ENCODE data around the gene SRC. TPM values are rescaled to one million over a fixed set of nuclear protein-coding genes. Genes with fewer than 3 reads are reported as not detected.

The SRC gene
- total RNA-seq, 1 donor from 2014 or later, result 6.4 TPM

- no peaks in the 10 kb centered on the region for H3K36me3 Mint-ChIP-seq (ENCODE audit: low read depth)
These were observed 67.0 kb downstream of the SRC start for GRCh38 chr20:37413023-37413334.

GRCh38 chr20:37413379-37413778 is 67.4 kb downstream of the SRC start:
- no peak for DNase-seq (ENCODE audit: low spot score)
- intact Hi-C loops (cut with micrococcal nuclease), result no loop called here
- Mint-ChIP-seq H3K4me1 (ENCODE audit: low read depth) (no peaks in the 10 kb centered on the region), H3K27me3 (ENCODE audit: insufficient read depth) (peaks cover 7% of the 10 kb centered on the region), H3K9me3 (no peaks in the 10 kb centered on the region), H3K4me3 (no peak overlapping the region), H3K27ac (no peak overlapping the region), H3K36me3 (ENCODE audit: low read depth) (no peaks in the 10 kb centered on the region)

More at GRCh38 chr20:37413023-37413334, 67.0 kb downstream of the SRC start:
- DNase-seq (ENCODE audit: low spot score), result no peak
- peaks cover 9% of the 10 kb centered on the region for H3K27me3 Mint-ChIP-seq (ENCODE audit: insufficient read depth)
- no peak overlapping the region for H3K27ac Mint-ChIP-seq
- H3K4me1 Mint-ChIP-seq (ENCODE audit: low read depth), result no peaks in the 10 kb centered on the region
- H3K4me3 Mint-ChIP-seq, result no peak overlapping the region
- H3K9me3 Mint-ChIP-seq, result no peaks in the 10 kb centered on the region
- intact Hi-C loops (cut with micrococcal nuclease), result no loop called here

GRCh38 chr20:37414224-37415035 is 68.5 kb downstream of the SRC start:
- no peak overlapping the region for H3K27ac Mint-ChIP-seq
- DNase-seq (ENCODE audit: low spot score), result no peak
- H3K4me3 Mint-ChIP-seq, result no peak overlapping the region
- no peaks in the 10 kb centered on the region for H3K36me3 Mint-ChIP-seq (ENCODE audit: low read depth)
- intact Hi-C loops (cut with micrococcal nuclease), result no loop called here
- H3K4me1 Mint-ChIP-seq (ENCODE audit: low read depth), result no peaks in the 10 kb centered on the region
- no peaks in the 10 kb centered on the region for H3K27me3 Mint-ChIP-seq (ENCODE audit: insufficient read depth)
- H3K9me3 Mint-ChIP-seq, result no peaks in the 10 kb centered on the region

- H3K36me3 Mint-ChIP-seq (ENCODE audit: low read depth), result no peaks in the 10 kb centered on the region
- H3K27ac Mint-ChIP-seq, result no peak overlapping the region
- no peak overlapping the region for H3K4me3 Mint-ChIP-seq
- no peak for DNase-seq (ENCODE audit: low spot score)
- intact Hi-C loops (cut with micrococcal nuclease), result no loop called here
- H3K4me1 Mint-ChIP-seq (ENCODE audit: low read depth), result no peaks in the 10 kb centered on the region
- no peaks in the 10 kb centered on the region for H3K9me3 Mint-ChIP-seq
- H3K27me3 Mint-ChIP-seq (ENCODE audit: insufficient read depth), result no peaks in the 10 kb centered on the region
These were observed 69.5 kb downstream of the SRC start for GRCh38 chr20:37415118-37416085.

GRCh38 chr20:37416100-37416847 is 70.3 kb downstream of the SRC start:
- Mint-ChIP-seq H3K27ac (no peak overlapping the region), H3K27me3 (ENCODE audit: insufficient read depth) (peaks cover 6% of the 10 kb centered on the region), H3K36me3 (ENCODE audit: low read depth) (no peaks in the 10 kb centered on the region), H3K4me3 (no peak overlapping the region), H3K9me3 (no peaks in the 10 kb centered on the region), H3K4me1 (ENCODE audit: low read depth) (no peaks in the 10 kb centered on the region)
- intact Hi-C loops (cut with micrococcal nuclease), result no loop called here
- DNase-seq (ENCODE audit: low spot score), result no peak

GRCh38 chr20:37416848-37417616 is 71.1 kb downstream of the SRC start:
- no peaks in the 10 kb centered on the region for H3K36me3 Mint-ChIP-seq (ENCODE audit: low read depth)
- H3K27me3 Mint-ChIP-seq (ENCODE audit: insufficient read depth), result peaks cover 6% of the 10 kb centered on the region
- no peaks in the 10 kb centered on the region for H3K9me3 Mint-ChIP-seq
- DNase-seq (ENCODE audit: low spot score), result no peak
- H3K4me3 Mint-ChIP-seq, result no peak overlapping the region
- intact Hi-C loops (cut with micrococcal nuclease), result no loop called here
- no peaks in the 10 kb centered on the region for H3K4me1 Mint-ChIP-seq (ENCODE audit: low read depth)
- no peak overlapping the region for H3K27ac Mint-ChIP-seq

- intact Hi-C loops (cut with micrococcal nuclease), result no loop called here
- no peaks in the 10 kb centered on the region for H3K4me1 Mint-ChIP-seq (ENCODE audit: low read depth)
- no peaks in the 10 kb centered on the region for H3K36me3 Mint-ChIP-seq (ENCODE audit: low read depth)
- H3K9me3 Mint-ChIP-seq, result no peaks in the 10 kb centered on the region
- H3K4me3 Mint-ChIP-seq, result no peak overlapping the region
- DNase-seq (ENCODE audit: low spot score), result no peak
- peaks cover 10% of the 10 kb centered on the region for H3K27me3 Mint-ChIP-seq (ENCODE audit: insufficient read depth)
- H3K27ac Mint-ChIP-seq, result no peak overlapping the region
These were observed 71.9 kb downstream of the SRC start for GRCh38 chr20:37417617-37418467.

- Mint-ChIP-seq H3K4me3 (no peak overlapping the region), H3K27me3 (ENCODE audit: insufficient read depth) (peaks cover 10% of the 10 kb centered on the region), H3K27ac (no peak overlapping the region), H3K36me3 (ENCODE audit: low read depth) (no peaks in the 10 kb centered on the region), H3K9me3 (no peaks in the 10 kb centered on the region), H3K4me1 (ENCODE audit: low read depth) (no peaks in the 10 kb centered on the region)
- no peak for DNase-seq (ENCODE audit: low spot score)
- intact Hi-C loops (cut with micrococcal nuclease), result no loop called here
These were observed 72.7 kb downstream of the SRC start for GRCh38 chr20:37418591-37419109.

- no peaks in the 10 kb centered on the region for H3K9me3 Mint-ChIP-seq
- peaks cover 10% of the 10 kb centered on the region for H3K27me3 Mint-ChIP-seq (ENCODE audit: insufficient read depth)
- no peak overlapping the region for H3K4me3 Mint-ChIP-seq
- DNase-seq (ENCODE audit: low spot score), result no peak
- no peaks in the 10 kb centered on the region for H3K36me3 Mint-ChIP-seq (ENCODE audit: low read depth)
- H3K4me1 Mint-ChIP-seq (ENCODE audit: low read depth), result no peaks in the 10 kb centered on the region
- H3K27ac Mint-ChIP-seq, result no peak overlapping the region
- intact Hi-C loops (cut with micrococcal nuclease), result no loop called here
These were observed 73.4 kb downstream of the SRC start for GRCh38 chr20:37419307-37419706.

- Mint-ChIP-seq H3K27ac (no peak overlapping the region), H3K4me3 (no peak overlapping the region)
These were observed 74.0 kb downstream of the SRC start for GRCh38 chr20:37419774-37420542.

GRCh38 chr20:37420610-37421009 is 74.7 kb downstream of the SRC start:
- Mint-ChIP-seq H3K27me3 (ENCODE audit: insufficient read depth) (peaks cover 10% of the 10 kb centered on the region), H3K9me3 (no peaks in the 10 kb centered on the region), H3K36me3 (ENCODE audit: low read depth) (no peaks in the 10 kb centered on the region), H3K27ac (no peak overlapping the region), H3K4me1 (ENCODE audit: low read depth) (no peaks in the 10 kb centered on the region), H3K4me3 (no peak overlapping the region)
- intact Hi-C loops (cut with micrococcal nuclease), result no loop called here
- no peak for DNase-seq (ENCODE audit: low spot score)

More at GRCh38 chr20:37419774-37420542, 74.0 kb downstream of the SRC start:
- Mint-ChIP-seq H3K9me3 (no peaks in the 10 kb centered on the region), H3K27me3 (ENCODE audit: insufficient read depth) (peaks cover 10% of the 10 kb centered on the region), H3K4me1 (ENCODE audit: low read depth) (no peaks in the 10 kb centered on the region), H3K36me3 (ENCODE audit: low read depth) (no peaks in the 10 kb centered on the region)
- DNase-seq (ENCODE audit: low spot score), result no peak
- intact Hi-C loops (cut with micrococcal nuclease), result no loop called here
